Thoracic aorta (tissue), 2 donors: ENCODE results near the gene COL1A1. TPM values are rescaled to one million over a fixed set of nuclear protein-coding genes. Genes with fewer than 3 reads are reported as not detected.

Source experiments
- ATAC-seq: fragments of 150-250 bp; one replicate; pipeline ENCODE4 v1.8.0; 2017; ENCODE audit warnings: low read depth; ENCODE audit not compliant: insufficient number of reproducible peaks, low FRiP score
- DNase-seq: peaks from one replicate; pipeline ENCODE4 v3.0.0-alpha.2; 2020; ENCODE audit warnings: low spot score
- H3K27ac ChIP-seq, 2 donors: fragments of 200-600 bp; sonication (generic); 1 replicate in 1 of 2; 2 replicates in 1 of 2; pipeline ENCODE4 v1.5.1; 2016; ENCODE audit warnings: mild to moderate bottlenecking in 2 of 2, moderate library complexity in 2 of 2
- H3K27me3 ChIP-seq: fragments of 200-600 bp; sonication (generic); replicated peaks from 2 replicates; pipeline ENCODE4 v1.6.0; 2016; ENCODE audit warnings: mild to moderate bottlenecking; ENCODE audit not compliant: insufficient read depth
- H3K36me3 ChIP-seq: fragments of 200-600 bp; sonication (generic); one replicate; pipeline ENCODE4 v1.5.1; 2016
- H3K4me1 ChIP-seq, 2 donors: fragments of 200-600 bp; sonication (generic); 1 replicate in 1 of 2; 2 replicates in 1 of 2; pipeline versions ENCODE4 v1.5.1 to v1.6.0; 2016; ENCODE audit warnings: low read depth in 2 of 2, mild to moderate bottlenecking in 1 of 2; ENCODE audit not compliant: control insufficient read depth in 1 of 2
- H3K4me3 ChIP-seq: fragments of 200-600 bp; sonication (generic); 2 replicates; pipeline ENCODE4 v1.5.1; 2016; ENCODE audit warnings: mild to moderate bottlenecking
- H3K9me3 ChIP-seq: fragments of 200-600 bp; sonication (generic); 2 replicates; pipeline ENCODE4 v1.5.1; 2016
- total RNA-seq, 2 donors: library from RNA; depleted of rRNA; stranded (reverse); fragments of >200 nt; gene quantifications; one replicate each; pipeline versions ENCODE4 v1.1.0 to v1.2.3, GENCODE V29; 2016
- TF ChIP-seq, protein P1 (sequence below): fragments of 200-600 bp; sonication (generic); IDR thresholded peaks from one replicate; pipeline ENCODE4 v1.5.1; 2019; ENCODE audit warnings: antibody characterized with exemption

Gene COL1A1
- 100 to 1,000 TPM; 261 to 270 TPM for total RNA-seq

GRCh38 chr17:50201276-50201854, at the start of gene COL1A1:
Gene COL1A1, minus strand, starts transcription at chr17:50201631. Its CDS starts 118 bp downstream, at chr17:50201513.
- peaks cover 22% of the 10 kb centered on the region for H3K36me3 ChIP-seq
- TF ChIP-seq, protein P1, sequence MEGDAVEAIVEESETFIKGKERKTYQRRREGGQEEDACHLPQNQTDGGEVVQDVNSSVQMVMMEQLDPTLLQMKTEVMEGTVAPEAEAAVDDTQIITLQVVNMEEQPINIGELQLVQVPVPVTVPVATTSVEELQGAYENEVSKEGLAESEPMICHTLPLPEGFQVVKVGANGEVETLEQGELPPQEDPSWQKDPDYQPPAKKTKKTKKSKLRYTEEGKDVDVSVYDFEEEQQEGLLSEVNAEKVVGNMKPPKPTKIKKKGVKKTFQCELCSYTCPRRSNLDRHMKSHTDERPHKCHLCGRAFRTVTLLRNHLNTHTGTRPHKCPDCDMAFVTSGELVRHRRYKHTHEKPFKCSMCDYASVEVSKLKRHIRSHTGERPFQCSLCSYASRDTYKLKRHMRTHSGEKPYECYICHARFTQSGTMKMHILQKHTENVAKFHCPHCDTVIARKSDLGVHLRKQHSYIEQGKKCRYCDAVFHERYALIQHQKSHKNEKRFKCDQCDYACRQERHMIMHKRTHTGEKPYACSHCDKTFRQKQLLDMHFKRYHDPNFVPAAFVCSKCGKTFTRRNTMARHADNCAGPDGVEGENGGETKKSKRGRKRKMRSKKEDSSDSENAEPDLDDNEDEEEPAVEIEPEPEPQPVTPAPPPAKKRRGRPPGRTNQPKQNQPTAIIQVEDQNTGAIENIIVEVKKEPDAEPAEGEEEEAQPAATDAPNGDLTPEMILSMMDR: no peak
- no peaks in the 10 kb centered on the region for H3K9me3 ChIP-seq
- peak within 1 kb of the TSS; percentile 78 for H3K4me3 ChIP-seq
- ATAC-seq: peak; percentile 7
- DNase-seq: peak; percentile 61
- no peaks in the 10 kb centered on the region for H3K27me3 ChIP-seq
- peak within 1 kb of the TSS; percentile 90 to 99 for H3K27ac ChIP-seq
- peaks cover 16 to 75% of the 10 kb centered on the region in 2 donors for H3K4me1 ChIP-seq

GRCh38 chr17:50248255-50248654, 46.8 kb upstream of the COL1A1 start:
- DNase-seq (no peak), ATAC-seq (no peak)
- Histone ChIP-seq H3K9me3 (no peaks in the 10 kb centered on the region), H3K4me1 (no peaks in the 10 kb centered on the region), H3K36me3 (no peaks in the 10 kb centered on the region), H3K27me3 (no peaks in the 10 kb centered on the region), H3K27ac (no peak overlapping the region), H3K4me3 (no peak overlapping the region)
- TF ChIP-seq, protein P1: no peak

GRCh38 chr17:50244771-50245170, 43.3 kb upstream of the COL1A1 start:
- H3K9me3 ChIP-seq: no peaks in the 10 kb centered on the region
- TF ChIP-seq, protein P1: no peak
- ATAC-seq (no peak), DNase-seq (no peak)
- no peaks in the 10 kb centered on the region for H3K27me3 ChIP-seq
- H3K4me3 ChIP-seq: no peak overlapping the region
- H3K36me3 ChIP-seq: no peaks in the 10 kb centered on the region
- H3K4me1 ChIP-seq: peaks cover 7 to 15% of the 10 kb centered on the region in 2 donors
- no peak overlapping the region for H3K27ac ChIP-seq

- Histone ChIP-seq H3K4me1 (peaks cover 7 to 33% of the 10 kb centered on the region in 2 donors), H3K27ac (no peak overlapping the region), H3K9me3 (no peaks in the 10 kb centered on the region), H3K36me3 (no peaks in the 10 kb centered on the region), H3K4me3 (no peak overlapping the region), H3K27me3 (no peaks in the 10 kb centered on the region)
- DNase-seq: no peak
- TF ChIP-seq, protein P1: no peak
- no peak for ATAC-seq
These were observed 40.0 kb upstream of the COL1A1 start for GRCh38 chr17:50241431-50241830.

- Histone ChIP-seq H3K27me3 (no peaks in the 10 kb centered on the region), H3K4me3 (no peak overlapping the region), H3K36me3 (no peaks in the 10 kb centered on the region), H3K4me1 (peaks cover 7 to 33% of the 10 kb centered on the region in 2 donors), H3K27ac (no peak overlapping the region), H3K9me3 (no peaks in the 10 kb centered on the region)
- TF ChIP-seq, protein P1: no peak
- ATAC-seq (no peak), DNase-seq (no peak)
These were observed 39.4 kb upstream of the COL1A1 start for GRCh38 chr17:50240851-50241250.
